Measurements from ENCODE around the gene MAP3K5.
A peak's percentile ranks its signal among the peaks of the same experiment; 100 is the strongest.

The MAP3K5 gene

GRCh38 chr6:136521911-136522310 is 270.4 kb downstream of the MAP3K5 start:
- H3K27ac ChIP-seq (ENCODE audit: low read length) = no peak overlapping the region
- H3K4me1 ChIP-seq (ENCODE audit: control insufficient read depth, low read depth, low read length) = peaks cover 29% of the 10 kb centered on the region

GRCh38 chr6:136521427-136521826 is 270.9 kb downstream of the MAP3K5 start:
- no peaks in the 10 kb centered on the region for H3K27me3 ChIP-seq (ENCODE audit: control insufficient read depth, insufficient read depth, low read length)
- H3K9me3 ChIP-seq (ENCODE audit: control insufficient read depth, low read depth, low read length) = no peaks in the 10 kb centered on the region
- peaks cover 24% of the 10 kb centered on the region for H3K4me1 ChIP-seq (ENCODE audit: control insufficient read depth, low read depth, low read length)
- H3K9ac ChIP-seq (ENCODE audit: low read length) = no peak overlapping the region
- no peak overlapping the region for H3K27ac ChIP-seq (ENCODE audit: low read length)
- no peak overlapping the region for H3K4me3 ChIP-seq (ENCODE audit: low read length)
- H3K36me3 ChIP-seq (ENCODE audit: control insufficient read depth, low read depth, low read length) = no peaks in the 10 kb centered on the region

More at GRCh38 chr6:136521911-136522310, 270.4 kb downstream of the MAP3K5 start:
- Histone ChIP-seq H3K9ac (ENCODE audit: low read length) (no peak overlapping the region), H3K9me3 (ENCODE audit: control insufficient read depth, low read depth, low read length) (no peaks in the 10 kb centered on the region), H3K27me3 (ENCODE audit: control insufficient read depth, insufficient read depth, low read length) (no peaks in the 10 kb centered on the region), H3K36me3 (ENCODE audit: control insufficient read depth, low read depth, low read length) (no peaks in the 10 kb centered on the region), H3K4me3 (ENCODE audit: low read length) (no peak overlapping the region)

GRCh38 chr6:136520517-136520916 is 271.8 kb downstream of the MAP3K5 start:
- Histone ChIP-seq H3K4me3 (ENCODE audit: low read length) (no peak overlapping the region), H3K27ac (ENCODE audit: low read length) (no peak overlapping the region), H3K27me3 (ENCODE audit: control insufficient read depth, insufficient read depth, low read length) (no peaks in the 10 kb centered on the region), H3K9ac (ENCODE audit: low read length) (no peak overlapping the region), H3K4me1 (ENCODE audit: control insufficient read depth, low read depth, low read length) (peaks cover 17% of the 10 kb centered on the region), H3K36me3 (ENCODE audit: control insufficient read depth, low read depth, low read length) (no peaks in the 10 kb centered on the region), H3K9me3 (ENCODE audit: control insufficient read depth, low read depth, low read length) (no peaks in the 10 kb centered on the region)

GRCh38 chr6:136517582-136517981 is 274.7 kb downstream of the MAP3K5 start:
- no peaks in the 10 kb centered on the region for H3K27me3 ChIP-seq (ENCODE audit: control insufficient read depth, insufficient read depth, low read length)
- H3K27ac ChIP-seq (ENCODE audit: low read length) = no peak overlapping the region
- no peak overlapping the region for H3K9ac ChIP-seq (ENCODE audit: low read length)
- H3K9me3 ChIP-seq (ENCODE audit: control insufficient read depth, low read depth, low read length) = no peaks in the 10 kb centered on the region
- H3K36me3 ChIP-seq (ENCODE audit: control insufficient read depth, low read depth, low read length) = no peaks in the 10 kb centered on the region
- peaks cover 8% of the 10 kb centered on the region for H3K4me1 ChIP-seq (ENCODE audit: control insufficient read depth, low read depth, low read length)
- H3K4me3 ChIP-seq (ENCODE audit: low read length) = no peak overlapping the region

- Histone ChIP-seq H3K27ac (ENCODE audit: low read length) (no peak overlapping the region), H3K27me3 (ENCODE audit: control insufficient read depth, insufficient read depth, low read length) (no peaks in the 10 kb centered on the region), H3K36me3 (ENCODE audit: control insufficient read depth, low read depth, low read length) (no peaks in the 10 kb centered on the region), H3K9me3 (ENCODE audit: control insufficient read depth, low read depth, low read length) (no peaks in the 10 kb centered on the region), H3K9ac (ENCODE audit: low read length) (no peak overlapping the region), H3K4me1 (ENCODE audit: control insufficient read depth, low read depth, low read length) (peaks cover 8% of the 10 kb centered on the region), H3K4me3 (ENCODE audit: low read length) (no peak overlapping the region)
Measured at GRCh38 chr6:136517002-136517401, 275.3 kb downstream of the MAP3K5 start.

- Histone ChIP-seq H3K9me3 (ENCODE audit: control insufficient read depth, low read depth, low read length) (no peaks in the 10 kb centered on the region), H3K4me3 (ENCODE audit: low read length) (no peak overlapping the region), H3K4me1 (ENCODE audit: control insufficient read depth, low read depth, low read length) (no peaks in the 10 kb centered on the region)
Measured at GRCh38 chr6:136514591-136514990, 277.7 kb downstream of the MAP3K5 start.

GRCh38 chr6:136511926-136512325 is 280.4 kb downstream of the MAP3K5 start:
- Histone ChIP-seq H3K36me3 (ENCODE audit: control insufficient read depth, low read depth, low read length) (no peaks in the 10 kb centered on the region), H3K27ac (ENCODE audit: low read length) (no peak overlapping the region), H3K4me3 (ENCODE audit: low read length) (no peak overlapping the region), H3K27me3 (ENCODE audit: control insufficient read depth, insufficient read depth, low read length) (no peaks in the 10 kb centered on the region), H3K9me3 (ENCODE audit: control insufficient read depth, low read depth, low read length) (no peaks in the 10 kb centered on the region), H3K9ac (ENCODE audit: low read length) (no peak overlapping the region), H3K4me1 (ENCODE audit: control insufficient read depth, low read depth, low read length) (peaks cover 5% of the 10 kb centered on the region)

More at GRCh38 chr6:136514591-136514990, 277.7 kb downstream of the MAP3K5 start:
- no peaks in the 10 kb centered on the region for H3K36me3 ChIP-seq (ENCODE audit: control insufficient read depth, low read depth, low read length)
- no peak overlapping the region for H3K9ac ChIP-seq (ENCODE audit: low read length)
- H3K27ac ChIP-seq (ENCODE audit: low read length) = no peak overlapping the region
- H3K27me3 ChIP-seq (ENCODE audit: control insufficient read depth, insufficient read depth, low read length) = no peaks in the 10 kb centered on the region

GRCh38 chr6:136511397-136511796 is 280.9 kb downstream of the MAP3K5 start:
- peak overlapping the region; percentile 10 for H3K27ac ChIP-seq (ENCODE audit: low read length)

GRCh38 chr6:136510782-136511181 is 281.5 kb downstream of the MAP3K5 start:
- H3K9me3 ChIP-seq (ENCODE audit: control insufficient read depth, low read depth, low read length) = no peaks in the 10 kb centered on the region
- no peak overlapping the region for H3K4me3 ChIP-seq (ENCODE audit: low read length)
- H3K36me3 ChIP-seq (ENCODE audit: control insufficient read depth, low read depth, low read length) = no peaks in the 10 kb centered on the region
- no peak overlapping the region for H3K27ac ChIP-seq (ENCODE audit: low read length)
- no peaks in the 10 kb centered on the region for H3K27me3 ChIP-seq (ENCODE audit: control insufficient read depth, insufficient read depth, low read length)
- H3K9ac ChIP-seq (ENCODE audit: low read length) = no peak overlapping the region
- H3K4me1 ChIP-seq (ENCODE audit: control insufficient read depth, low read depth, low read length) = peaks cover 15% of the 10 kb centered on the region

More at GRCh38 chr6:136511397-136511796, 280.9 kb downstream of the MAP3K5 start:
- Histone ChIP-seq H3K4me3 (ENCODE audit: low read length) (no peak overlapping the region), H3K9ac (ENCODE audit: low read length) (no peak overlapping the region), H3K27me3 (ENCODE audit: control insufficient read depth, insufficient read depth, low read length) (no peaks in the 10 kb centered on the region), H3K9me3 (ENCODE audit: control insufficient read depth, low read depth, low read length) (no peaks in the 10 kb centered on the region), H3K36me3 (ENCODE audit: control insufficient read depth, low read depth, low read length) (no peaks in the 10 kb centered on the region), H3K4me1 (ENCODE audit: control insufficient read depth, low read depth, low read length) (peaks cover 9% of the 10 kb centered on the region)

- Histone ChIP-seq H3K4me3 (ENCODE audit: low read length) (no peak overlapping the region), H3K9ac (ENCODE audit: low read length) (no peak overlapping the region), H3K36me3 (ENCODE audit: control insufficient read depth, low read depth, low read length) (no peaks in the 10 kb centered on the region), H3K27ac (ENCODE audit: low read length) (no peak overlapping the region), H3K27me3 (ENCODE audit: control insufficient read depth, insufficient read depth, low read length) (no peaks in the 10 kb centered on the region), H3K9me3 (ENCODE audit: control insufficient read depth, low read depth, low read length) (no peaks in the 10 kb centered on the region), H3K4me1 (ENCODE audit: control insufficient read depth, low read depth, low read length) (peaks cover 15% of the 10 kb centered on the region)
Measured at GRCh38 chr6:136510299-136510698, 282.0 kb downstream of the MAP3K5 start.

GRCh38 chr6:136508725-136509392 is 283.4 kb downstream of the MAP3K5 start:
- H3K36me3 ChIP-seq (ENCODE audit: control insufficient read depth, low read depth, low read length) = no peaks in the 10 kb centered on the region
- no peak overlapping the region for H3K4me3 ChIP-seq (ENCODE audit: low read length)
- H3K4me1 ChIP-seq (ENCODE audit: control insufficient read depth, low read depth, low read length) = peaks cover 15% of the 10 kb centered on the region
- no peak overlapping the region for H3K27ac ChIP-seq (ENCODE audit: low read length)
- H3K27me3 ChIP-seq (ENCODE audit: control insufficient read depth, insufficient read depth, low read length) = no peaks in the 10 kb centered on the region
- H3K9ac ChIP-seq (ENCODE audit: low read length) = no peak overlapping the region
- H3K9me3 ChIP-seq (ENCODE audit: control insufficient read depth, low read depth, low read length) = no peaks in the 10 kb centered on the region

Measured in iPS-18a (cell line).